NCI-H524 (cell line): Measurements from ENCODE around the gene DDI2.
A peak's percentile ranks its signal among the peaks of the same experiment; 100 is the strongest.
"Not testable (repeated sequence)": the region's sequence is repeated elsewhere in the genome, so short reads cannot be mapped to it uniquely, and the experiment has no call there.

Experiments used
- DNase-seq, 2 experiments: peaks; one replicate each; lab custom pipeline; 2025; lab: John Stamatoyannopoulos, UW

DDI2 gene

DNA sequence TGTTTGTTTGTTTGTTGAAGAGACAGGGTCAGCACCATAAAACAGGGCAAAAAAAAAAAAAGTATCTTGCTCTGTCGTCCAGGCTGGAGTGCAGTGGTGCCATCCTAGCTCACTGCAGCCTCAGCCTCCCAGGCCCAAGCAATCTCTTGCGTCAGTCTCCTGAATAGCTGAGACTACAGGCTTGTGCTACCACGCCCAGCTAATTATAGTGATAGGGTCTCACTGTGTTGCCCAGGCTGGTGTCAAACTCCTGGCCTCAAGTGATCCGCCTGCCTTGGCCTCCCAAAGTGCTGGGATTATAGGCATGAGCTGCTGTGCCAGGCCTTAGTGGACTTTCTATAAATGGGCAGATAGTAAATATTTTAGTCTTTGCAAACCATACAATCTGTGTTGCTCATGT is 19.2 kb downstream of the DDI2 start:
- DNase-seq = no peak

DNA sequence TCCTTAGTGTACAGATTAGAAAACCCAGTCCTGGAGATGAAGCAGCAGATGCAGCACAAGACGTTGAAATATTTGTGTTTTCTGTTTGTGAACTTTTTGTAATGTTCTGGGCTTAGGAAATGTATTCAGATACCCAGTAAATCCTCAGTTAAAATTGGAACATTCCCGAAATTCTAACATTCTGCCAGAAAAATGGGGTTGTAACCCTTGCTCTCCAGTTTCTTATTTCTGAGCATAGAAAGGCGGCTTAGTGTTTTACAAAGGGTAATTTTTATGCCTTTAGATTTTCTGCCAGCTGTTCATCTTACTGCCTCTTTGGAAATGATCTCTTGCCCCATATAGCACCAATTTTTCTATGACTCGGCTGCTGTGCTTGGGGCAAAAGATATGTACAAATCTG is 20.6 kb downstream of the DDI2 start:
- no peak for DNase-seq

GRCh38 chr1:15639262-15639661 is 22.0 kb downstream of the DDI2 start:
- no peak for DNase-seq

GRCh38 chr1:15639931-15640330 is 22.7 kb downstream of the DDI2 start:
- no peak for DNase-seq

DNA sequence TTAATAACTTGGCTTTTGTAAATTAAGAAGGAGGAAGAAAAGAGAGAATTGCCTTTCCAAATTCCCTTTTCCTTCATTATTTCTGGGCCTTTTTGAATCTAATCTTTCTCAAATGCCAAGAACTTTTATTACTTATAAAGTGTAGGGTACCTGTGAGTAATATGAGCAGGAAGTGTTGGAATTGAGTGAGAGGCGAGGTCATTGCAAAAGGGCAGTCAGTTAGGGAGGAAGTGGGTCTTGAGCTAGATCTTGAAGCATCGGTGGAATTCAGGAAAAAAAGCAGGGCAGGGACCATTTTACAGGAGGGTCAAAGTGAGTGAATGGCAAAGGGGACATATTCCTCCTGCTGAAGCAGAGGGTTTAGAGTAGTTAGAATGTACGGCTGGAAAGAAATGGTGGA is 23.4 kb downstream of the DDI2 start:
- DNase-seq = no peak

GRCh38 chr1:15649937-15650336 is 32.7 kb downstream of the DDI2 start:
- DNase-seq = no peak

DNA sequence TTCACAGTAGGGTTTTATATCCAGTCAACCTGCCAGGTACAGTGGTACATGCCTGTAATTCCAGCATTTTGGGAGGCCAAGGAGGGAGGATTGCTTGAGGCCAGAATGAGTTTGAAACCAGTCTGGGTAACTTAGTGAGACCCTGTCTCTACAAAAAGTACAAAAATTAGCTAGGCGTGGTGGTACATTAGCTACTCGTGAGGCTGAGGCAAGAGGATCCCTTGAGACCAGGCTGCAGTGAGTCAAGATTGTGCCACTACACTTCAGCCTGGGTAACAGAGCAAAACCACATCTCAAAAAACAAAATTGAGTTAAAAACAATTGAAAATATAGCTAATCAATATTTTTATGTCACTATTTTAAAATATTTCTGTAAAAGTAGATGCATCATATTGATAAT is 33.2 kb downstream of the DDI2 start:
- DNase-seq = no peak

DNA sequence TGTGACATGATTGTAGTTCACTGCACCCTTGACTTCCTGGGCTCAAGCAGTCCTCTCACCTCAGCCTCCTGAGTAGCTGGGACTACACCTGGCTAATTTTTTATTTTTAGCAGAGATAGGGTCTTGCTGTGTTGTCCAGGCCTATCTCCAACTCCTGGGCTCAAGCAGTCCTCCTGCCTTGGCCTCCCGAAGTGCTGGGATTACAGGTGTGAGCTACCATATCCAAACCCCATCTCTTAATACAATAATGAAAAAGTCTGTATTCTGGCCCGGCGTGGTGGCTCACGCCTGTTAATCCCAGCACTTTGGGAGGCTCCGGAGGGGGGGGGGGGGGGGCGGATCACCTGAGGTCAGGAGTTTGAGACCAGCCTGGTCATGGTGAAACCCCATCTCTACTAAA is 34.9 kb downstream of the DDI2 start:
- not testable (repeated sequence) for DNase-seq

GRCh38 chr1:15654091-15654690 is 36.9 kb downstream of the DDI2 start:
- DNase-seq = no peak

GRCh38 chr1:15656464-15656863 is 39.2 kb downstream of the DDI2 start:
- DNase-seq = no peak

DNA sequence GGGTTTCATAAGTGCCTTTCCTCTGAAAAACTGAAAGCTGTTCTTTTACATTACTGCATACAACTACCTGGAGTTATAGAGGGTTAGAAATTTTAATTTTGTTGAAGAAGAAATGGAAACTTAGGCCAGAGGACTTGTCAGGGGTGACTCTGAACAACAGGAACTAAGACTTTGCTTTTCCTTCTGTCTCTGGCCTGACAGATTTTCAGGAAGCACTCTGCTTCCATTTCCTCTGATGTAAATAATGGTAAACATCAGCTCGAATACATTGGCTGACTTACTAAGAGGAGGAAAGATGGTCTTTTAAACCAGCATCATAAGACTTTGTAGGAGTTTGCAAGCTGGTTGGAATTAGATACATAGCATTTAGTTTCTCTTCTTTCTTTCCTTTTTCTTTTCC is 39.8 kb downstream of the DDI2 start:
- DNase-seq = no peak

- DNase-seq = no peak
Measured at GRCh38 chr1:15660151-15660550, 42.9 kb downstream of the DDI2 start.

DNA sequence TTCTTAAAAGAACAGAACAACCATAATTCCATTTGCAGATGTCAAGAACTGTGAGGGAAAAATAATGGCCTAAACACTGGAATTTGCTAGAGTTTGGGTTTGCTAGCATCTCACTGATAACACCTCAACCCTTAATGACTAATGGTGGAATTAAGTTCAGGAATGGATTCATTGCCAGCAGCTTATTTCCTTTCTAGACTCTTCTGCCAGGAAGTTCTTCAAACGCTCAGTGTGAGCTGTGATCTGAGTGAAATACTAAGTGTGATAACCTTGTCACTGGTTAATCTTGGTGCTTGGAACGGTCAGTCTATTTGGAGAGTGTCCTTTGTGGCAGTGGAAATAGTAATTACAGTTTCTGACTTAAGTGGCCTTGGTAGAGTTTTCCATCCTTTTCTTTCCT is 45.2 kb downstream of the DDI2 start:
- DNase-seq = no peak

- DNase-seq = no peak
Measured at GRCh38 chr1:15663925-15664324, 46.7 kb downstream of the DDI2 start.

DNA sequence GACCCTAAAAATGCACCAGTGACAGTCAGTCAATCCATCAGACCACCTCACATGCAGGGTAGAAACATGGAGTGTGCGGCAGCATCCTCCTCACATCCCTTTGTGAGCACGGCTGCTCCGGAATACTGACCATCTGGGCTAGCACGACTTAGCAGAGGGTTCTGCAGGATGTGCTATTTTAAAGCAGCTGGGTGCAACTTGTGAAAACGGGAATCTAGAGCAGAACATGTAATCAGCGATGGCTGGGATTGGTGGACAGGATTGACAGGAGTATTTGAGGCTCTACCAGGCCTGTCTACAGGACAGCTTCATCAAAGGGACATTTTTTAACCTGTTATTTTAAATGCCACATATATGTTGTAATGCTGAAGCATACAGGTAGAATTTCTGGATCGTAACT is 50.1 kb downstream of the DDI2 start:
- peak in 1 of 2 experiments; percentile 11 for DNase-seq

- DNase-seq = no peak
Measured at GRCh38 chr1:15668089-15668754, 51.0 kb downstream of the DDI2 start.

- no peak for DNase-seq
Measured at GRCh38 chr1:15669074-15669473, 51.8 kb downstream of the DDI2 start.

GRCh38 chr1:15669864-15670263 is 52.6 kb downstream of the DDI2 start:
- DNase-seq = no peak

GRCh38 chr1:15671430-15671829 is 54.2 kb downstream of the DDI2 start:
- no peak for DNase-seq

DNA sequence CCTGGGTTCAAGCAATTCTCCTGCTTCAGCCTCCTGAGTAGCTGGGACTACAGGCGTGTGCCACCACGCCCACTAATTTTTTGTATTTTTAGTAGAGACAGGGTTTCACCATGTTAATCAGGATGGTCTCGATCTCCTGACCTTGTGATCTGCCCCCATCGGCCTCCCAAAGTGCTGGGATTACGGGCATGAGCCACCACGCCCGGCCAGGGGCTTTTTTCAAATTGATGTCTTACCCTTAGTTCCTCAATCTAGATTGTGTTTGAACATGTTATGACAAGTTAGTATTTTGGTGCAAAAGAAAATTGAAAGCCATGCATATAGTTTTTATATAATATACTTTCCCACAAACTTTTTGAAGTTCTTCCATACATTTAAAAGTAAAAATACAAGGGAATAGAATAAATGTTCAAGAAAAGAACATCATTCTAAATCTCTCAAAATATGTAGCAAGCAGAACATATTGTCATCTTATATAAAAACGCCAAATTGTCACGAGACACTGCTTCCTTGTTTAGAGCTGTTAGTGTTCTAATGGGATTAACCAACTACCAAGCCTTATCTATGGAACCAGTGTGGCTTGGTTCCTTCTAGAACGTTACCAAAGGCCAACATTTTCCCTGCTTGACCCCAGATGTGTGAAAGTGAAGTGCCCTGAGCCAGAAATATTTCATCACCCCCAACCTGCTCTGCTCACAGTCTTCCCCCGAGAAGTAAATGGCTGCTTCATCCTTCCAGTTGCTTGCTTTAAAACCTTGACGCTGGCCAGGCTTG is 57.3 kb downstream of the DDI2 start:
- DNase-seq = no peak

GRCh38 chr1:15676010-15676409 is 58.8 kb downstream of the DDI2 start:
- no peak for DNase-seq

- no peak for DNase-seq
Measured at GRCh38 chr1:15676688-15677661, 59.7 kb downstream of the DDI2 start.
